PFSK-1 (cell line): ENCODE measurements around the gene NR2E3.

Experiments
- FOXP2 ChIP-seq: optimal IDR thresholded peaks from 2 replicates; pipeline ENCODE3; 2011; ENCODE audit warnings: borderline replicate concordance, control low read depth, inconsistent platforms; ENCODE audit not compliant: insufficient read depth; ENCODE audit errors: extremely low read length, extremely low read depth
- POLR2AphosphoS5 ChIP-seq: IDR thresholded peaks from 2 replicates; pipeline ENCODE4 v1.6.1; 2012; ENCODE audit warnings: low read depth, mild to moderate bottlenecking, control low read depth, low read length, moderate library complexity
- REST ChIP-seq, 2 experiments: IDR thresholded peaks; 2 replicates each; pipeline versions ENCODE4 v1.6.1 to v1.8.0; 2011 to 2012; ENCODE audit warnings: low read depth in 2 of 2, low read length in 2 of 2, control low read depth in 1 of 2, inconsistent platforms in 1 of 2, mild to moderate bottlenecking in 1 of 2, moderate library complexity in 1 of 2; ENCODE audit not compliant: insufficient read depth in 1 of 2
- SIN3A ChIP-seq: IDR thresholded peaks from 2 replicates; pipeline ENCODE4 v1.6.1; 2012; ENCODE audit warnings: mild to moderate bottlenecking, low read length, moderate library complexity, borderline replicate concordance; ENCODE audit not compliant: insufficient read depth
- TAF1 ChIP-seq: IDR thresholded peaks from 2 replicates; pipeline ENCODE4 v1.6.1; 2012; ENCODE audit warnings: low read length, control low read depth, borderline replicate concordance; ENCODE audit not compliant: insufficient read depth

NR2E3 gene

GRCh38 chr15:71826196-71826595 is 15.8 kb downstream of the NR2E3 start:
- no peak for TF ChIP-seq SIN3A
- TF ChIP-seq FOXP2: no peak
- no peak for TF ChIP-seq POLR2AphosphoS5
- TF ChIP-seq TAF1: no peak
- TF ChIP-seq REST (IDR thresholded peaks at IDR 0.05; ENCODE audit: insufficient read depth in 1 of 2, low read depth in 2 of 2, low read length in 2 of 2): no peak

- no peak for TF ChIP-seq TAF1
- no peak for TF ChIP-seq POLR2AphosphoS5
- TF ChIP-seq REST (IDR thresholded peaks at IDR 0.05; ENCODE audit: insufficient read depth in 1 of 2, low read depth in 2 of 2, low read length in 2 of 2): no peak
- TF ChIP-seq FOXP2: no peak
- no peak for TF ChIP-seq SIN3A
Measured at GRCh38 chr15:71830981-71831380, 20.6 kb downstream of the NR2E3 start.

GRCh38 chr15:71841563-71841962 is 31.2 kb downstream of the NR2E3 start:
- no peak for TF ChIP-seq POLR2AphosphoS5
- no peak for TF ChIP-seq TAF1
- no peak for TF ChIP-seq FOXP2
- TF ChIP-seq REST (IDR thresholded peaks at IDR 0.05; ENCODE audit: insufficient read depth in 1 of 2, low read depth in 2 of 2, low read length in 2 of 2): no peak
- no peak for TF ChIP-seq SIN3A

GRCh38 chr15:71844916-71845315 is 34.6 kb downstream of the NR2E3 start:
- TF ChIP-seq REST (IDR thresholded peaks at IDR 0.05; ENCODE audit: insufficient read depth in 1 of 2, low read depth in 2 of 2, low read length in 2 of 2) (no peak), TAF1 (no peak), SIN3A (no peak), FOXP2 (no peak), POLR2AphosphoS5 (no peak)

GRCh38 chr15:71853543-71853942 is 43.2 kb downstream of the NR2E3 start:
- TF ChIP-seq POLR2AphosphoS5 (no peak), REST (IDR thresholded peaks at IDR 0.05; ENCODE audit: insufficient read depth in 1 of 2, low read depth in 2 of 2, low read length in 2 of 2) (no peak), SIN3A (no peak), TAF1 (no peak), FOXP2 (no peak)
